Effector CD4-positive, alpha-beta T cell (primary cell): ENCODE data around the gene SNTN. TPM values are rescaled to one million over a fixed set of nuclear protein-coding genes. Genes with fewer than 3 reads are reported as not detected.
"Not testable (repeated sequence)": the region's sequence is repeated elsewhere in the genome, so short reads cannot be mapped to it uniquely, and the experiment has no call there.

Experiments used
- DNase-seq: peaks from one replicate; pipeline ENCODE4 v3.0.0-alpha.2; 2020
- total RNA-seq: gene quantifications from one replicate; lab custom pipeline; 2026; lab: John Stamatoyannopoulos, UW

Gene SNTN
- not detected for total RNA-seq

- no peak for DNase-seq
Measured at GRCh38 chr3:63652066-63652725, at the start of gene SNTN. Gene SNTN (plus strand): TSS chr3:63652675. CDS start chr3:63652688, 13 bp downstream.

- no peak for DNase-seq
Measured at GRCh38 chr3:63607716-63608115, 44.8 kb upstream of the SNTN start.

GRCh38 chr3:63609408-63609807 lies 43.1 kb upstream of the SNTN start:
- no peak for DNase-seq

GRCh38 chr3:63609834-63610233 lies 42.6 kb upstream of the SNTN start:
- no peak for DNase-seq

- DNase-seq: no peak
Measured at GRCh38 chr3:63611382-63611781, 41.1 kb upstream of the SNTN start.

- DNase-seq: no peak
Measured at GRCh38 chr3:63613561-63613960, 38.9 kb upstream of the SNTN start.

GRCh38 chr3:63617391-63617790 lies 35.1 kb upstream of the SNTN start:
- DNase-seq: no peak

- no peak for DNase-seq
Measured at GRCh38 chr3:63624941-63625560, 27.4 kb upstream of the SNTN start.

GRCh38 chr3:63631670-63632069 lies 20.8 kb upstream of the SNTN start:
- no peak for DNase-seq

GRCh38 chr3:63635186-63635585 lies 17.3 kb upstream of the SNTN start:
- no peak for DNase-seq

GRCh38 chr3:63639806-63640205 lies 12.7 kb upstream of the SNTN start:
- no peak for DNase-seq

GRCh38 chr3:63642488-63642887 lies 10.0 kb upstream of the SNTN start:
- DNase-seq: no peak

GRCh38 chr3:63644212-63644797 lies 8.2 kb upstream of the SNTN start:
- DNase-seq: no peak

GRCh38 chr3:63644928-63645781 lies 7.3 kb upstream of the SNTN start:
- not testable (repeated sequence) for DNase-seq

GRCh38 chr3:63654211-63654610 lies 1.7 kb downstream of the SNTN start:
- DNase-seq: no peak

- DNase-seq: no peak
Measured at GRCh38 chr3:63654931-63655330, 2.5 kb downstream of the SNTN start.

- DNase-seq: no peak
Measured at GRCh38 chr3:63655519-63655918, 3.0 kb downstream of the SNTN start.

- no peak for DNase-seq
Measured at GRCh38 chr3:63656786-63657185, 4.3 kb downstream of the SNTN start.

- DNase-seq: no peak
Measured at GRCh38 chr3:63661242-63661641, 8.8 kb downstream of the SNTN start.

- DNase-seq: no peak
Measured at GRCh38 chr3:63662011-63662410, 9.5 kb downstream of the SNTN start.

- no peak for DNase-seq
Measured at GRCh38 chr3:63662500-63662899, 10.0 kb downstream of the SNTN start.

- DNase-seq: no peak
Measured at GRCh38 chr3:63670544-63670943, 18.1 kb downstream of the SNTN start.

GRCh38 chr3:63673111-63673510 lies 20.6 kb downstream of the SNTN start:
- no peak for DNase-seq
